GM18508 (cell line): ENCODE measurements around the gene PHACTR4.
"Not testable (repeated sequence)": the region's sequence is repeated elsewhere in the genome, so short reads cannot be mapped to it uniquely, and the experiment has no call there.

Experiments used
- ATAC-seq: cut with Tn5 transposase; IDR thresholded peaks from one replicate; pipeline ENCODE4 v1.9.1; 2021; ENCODE audit warnings: moderate number of reproducible peaks; ENCODE audit not compliant: insufficient read depth, unreplicated experiment

The PHACTR4 gene

DNA sequence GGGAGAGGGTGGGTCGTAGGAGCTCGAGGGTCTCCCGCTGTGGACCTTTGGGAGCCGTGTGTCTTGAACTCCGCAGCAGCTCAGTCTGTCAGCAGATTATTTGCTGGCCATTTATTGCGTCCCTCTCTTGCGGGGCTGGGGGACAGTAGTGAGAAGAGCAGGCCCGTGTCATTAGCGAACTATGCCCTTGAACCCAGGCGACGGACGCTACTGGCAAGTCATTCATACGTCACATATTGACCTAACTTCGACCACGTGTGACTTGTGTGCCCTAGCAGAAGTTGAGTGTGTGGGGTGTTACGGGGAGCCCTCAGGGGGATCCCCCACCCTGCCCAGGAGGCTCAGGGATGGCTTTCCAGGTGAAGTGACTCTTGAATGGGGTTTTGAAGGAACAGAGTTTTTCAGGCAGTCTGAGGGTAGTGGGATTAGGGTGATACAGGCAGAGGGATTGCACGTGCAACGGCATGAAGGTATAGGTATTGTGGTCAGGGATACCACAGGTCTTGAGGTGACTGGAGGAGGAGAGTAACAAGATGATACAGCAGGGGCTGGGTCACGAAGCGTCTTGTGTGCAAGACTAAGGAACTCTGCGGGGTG lies 149.3 kb downstream of the PHACTR4 start:
- ATAC-seq = no peak

DNA sequence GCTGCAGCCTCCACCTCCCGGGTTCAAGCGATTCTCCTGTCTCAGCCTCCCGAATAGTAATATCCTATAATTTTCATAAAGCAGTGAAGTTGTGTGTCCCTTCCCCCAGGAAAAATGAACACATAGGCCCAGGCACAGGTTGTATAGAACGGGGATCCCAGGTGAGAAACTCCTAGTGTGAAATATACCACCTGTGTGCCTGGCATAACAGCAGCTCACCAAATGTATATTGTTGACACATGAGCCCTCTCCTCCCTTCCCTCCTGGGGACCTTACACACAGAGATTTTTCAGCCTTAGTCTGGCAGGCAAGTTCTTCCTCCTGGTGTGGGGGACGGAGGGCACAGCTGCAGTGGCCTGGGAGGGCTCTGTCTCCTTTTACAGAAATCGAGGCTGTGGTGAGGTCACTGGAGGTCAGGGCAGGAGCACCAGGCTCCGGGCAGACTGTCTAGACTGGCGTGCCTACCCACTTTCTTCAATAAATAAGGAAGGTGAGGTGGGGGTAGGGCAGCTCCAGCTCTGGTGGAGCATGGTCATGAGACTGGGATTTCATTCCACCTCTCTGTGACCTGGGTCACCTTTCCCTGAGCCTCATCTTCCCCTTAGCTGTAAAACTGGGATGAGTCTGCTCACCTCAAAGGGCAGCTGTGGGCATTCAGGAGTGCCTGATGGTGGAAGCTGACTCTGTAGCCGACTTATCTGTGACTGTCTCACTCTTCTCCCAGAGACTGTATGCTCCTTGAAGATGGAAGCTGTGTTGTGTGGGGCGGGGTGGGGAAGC lies 150.6 kb downstream of the PHACTR4 start:
- no peak for ATAC-seq

DNA sequence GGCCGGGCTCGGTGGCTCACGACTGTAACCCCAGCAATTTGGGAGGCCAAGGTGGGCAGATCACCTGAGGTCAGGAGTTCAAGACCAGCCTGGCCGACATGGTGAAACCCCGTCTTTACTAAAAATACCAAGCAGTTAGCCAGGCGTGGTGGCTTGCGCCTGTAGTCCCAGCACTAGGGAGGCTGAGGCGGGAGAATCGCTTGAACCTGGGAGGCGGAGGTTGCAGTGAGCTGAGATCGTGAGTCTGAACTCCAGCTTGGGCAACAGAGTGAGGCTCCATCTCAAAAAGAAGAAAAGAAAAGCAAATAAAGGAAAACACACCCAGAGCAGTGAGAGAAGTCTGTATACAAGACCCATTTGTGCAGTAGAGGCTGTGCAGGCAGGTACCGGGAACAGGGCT lies 151.3 kb downstream of the PHACTR4 start:
- ATAC-seq = not testable (repeated sequence)

DNA sequence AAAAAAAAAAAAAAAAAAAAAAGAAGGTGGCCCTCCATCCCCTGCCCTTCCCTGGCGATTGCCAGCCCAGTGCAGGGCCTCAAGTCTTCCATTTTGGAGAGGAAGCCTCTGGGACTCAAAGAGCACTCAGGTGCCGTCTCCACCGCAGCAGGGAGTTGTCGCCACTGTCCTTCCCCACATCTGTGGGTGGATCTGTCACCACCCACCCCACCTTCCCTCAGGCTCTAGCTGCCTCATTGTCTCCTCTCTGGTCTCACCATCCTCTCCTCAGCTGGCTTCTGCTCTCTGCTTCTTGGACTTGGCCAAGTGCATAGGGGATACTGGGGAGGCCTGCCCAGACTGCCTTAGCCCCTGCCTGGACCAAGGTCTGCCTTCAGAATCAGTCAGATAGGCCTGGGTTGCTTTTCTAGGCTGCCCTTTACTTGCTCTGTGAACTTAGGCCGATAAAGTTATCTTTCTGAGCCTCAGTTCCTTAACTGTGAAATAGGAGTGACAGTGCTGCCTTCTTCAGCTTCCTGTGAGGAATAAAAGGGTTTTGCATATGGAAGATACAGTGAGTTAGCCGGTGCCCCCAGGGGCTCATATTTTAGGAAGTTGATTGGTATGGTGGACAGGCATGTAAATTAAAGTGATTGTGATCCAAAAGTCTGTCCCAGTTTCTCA lies 152.1 kb downstream of the PHACTR4 start:
- ATAC-seq = no peak

DNA sequence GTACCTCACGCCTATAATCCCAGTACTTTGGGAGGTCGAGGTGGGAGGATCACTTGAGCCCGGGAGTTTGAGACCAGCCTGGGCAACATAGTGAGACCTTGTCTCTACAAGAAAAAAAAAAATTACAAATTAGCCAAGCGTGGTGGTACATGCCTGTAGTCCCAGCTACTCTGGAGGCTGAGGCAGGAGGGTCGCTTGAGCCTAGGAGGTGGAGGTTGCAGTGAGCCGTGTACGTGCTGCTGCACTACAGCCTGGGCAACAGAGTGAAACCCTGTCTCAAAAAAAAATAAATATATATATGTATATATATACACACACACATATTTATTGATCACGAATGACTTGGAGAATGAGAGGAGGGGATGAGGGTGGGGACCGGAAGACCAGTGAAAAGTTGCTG lies 153.0 kb downstream of the PHACTR4 start:
- ATAC-seq = not testable (repeated sequence)

DNA sequence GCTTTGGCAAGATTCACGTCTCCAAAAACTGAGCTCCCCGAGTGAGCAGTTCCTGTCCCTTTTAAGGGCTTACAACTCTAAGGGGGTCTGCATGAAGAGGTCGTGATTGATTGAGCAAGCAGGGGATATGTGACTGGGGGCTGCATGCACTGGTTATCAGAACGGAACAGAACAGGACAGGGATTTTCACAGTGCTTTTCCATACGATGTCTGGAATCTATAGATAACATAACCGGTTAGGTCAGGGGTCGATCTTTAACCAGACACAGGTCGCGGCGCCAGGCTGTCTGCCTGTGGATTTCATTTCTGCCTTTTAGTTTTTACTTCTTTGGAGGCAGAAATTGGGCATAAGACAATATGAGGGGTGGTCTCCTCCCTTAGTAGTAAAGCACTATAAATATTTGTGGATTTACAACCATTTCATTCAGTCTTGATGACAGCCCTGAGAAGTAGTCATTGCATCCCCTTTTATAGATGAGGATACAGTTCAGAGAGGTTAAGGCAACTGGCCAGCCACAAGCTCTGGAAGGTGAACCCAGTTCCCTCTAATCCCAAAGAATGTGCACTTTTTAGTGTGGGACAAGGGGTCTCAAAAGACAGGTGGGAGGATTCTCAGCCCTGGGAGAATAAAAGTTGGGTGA lies 155.6 kb downstream of the PHACTR4 start:
- not testable (repeated sequence) for ATAC-seq

DNA sequence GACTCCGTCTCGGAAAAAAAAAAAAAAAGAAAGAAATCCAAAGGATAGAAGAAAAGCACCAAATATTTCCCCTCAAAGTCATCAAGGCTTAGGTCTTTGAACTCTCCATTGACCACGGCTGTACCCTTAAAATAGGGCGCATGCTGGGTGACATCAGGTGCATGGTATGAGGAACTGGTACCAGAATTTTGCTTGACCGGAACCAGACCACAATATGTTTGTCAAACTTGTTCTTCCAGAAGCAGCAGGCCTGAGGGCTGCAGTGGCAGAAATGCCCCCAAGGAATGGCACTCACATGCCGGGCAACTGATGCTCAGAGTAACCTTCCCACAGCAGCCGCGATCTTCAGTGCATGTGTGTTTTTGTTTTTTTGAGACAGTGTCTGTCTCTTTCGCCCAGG lies 157.3 kb downstream of the PHACTR4 start:
- ATAC-seq = no peak

DNA sequence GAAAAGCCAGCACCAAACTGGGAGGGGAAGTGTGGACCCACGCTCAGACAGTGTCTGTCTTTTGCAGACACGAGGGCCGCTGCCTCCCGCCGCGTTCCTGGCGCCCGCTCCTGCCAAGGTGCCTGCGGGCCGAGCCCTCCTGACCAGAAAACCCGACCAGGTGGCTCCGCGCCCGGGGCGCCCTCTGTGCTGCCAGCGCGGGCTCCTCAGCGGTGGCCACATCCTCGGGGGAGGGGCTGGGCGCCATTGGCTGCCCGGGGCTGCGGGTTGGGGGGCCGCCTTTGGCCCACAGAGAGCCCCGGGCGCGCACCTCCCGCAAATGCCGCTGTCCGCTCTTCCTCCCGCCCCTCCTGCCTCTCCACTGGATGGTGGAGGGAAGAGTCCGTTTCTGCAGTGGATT lies 160.9 kb downstream of the PHACTR4 start:
- no peak for ATAC-seq

DNA sequence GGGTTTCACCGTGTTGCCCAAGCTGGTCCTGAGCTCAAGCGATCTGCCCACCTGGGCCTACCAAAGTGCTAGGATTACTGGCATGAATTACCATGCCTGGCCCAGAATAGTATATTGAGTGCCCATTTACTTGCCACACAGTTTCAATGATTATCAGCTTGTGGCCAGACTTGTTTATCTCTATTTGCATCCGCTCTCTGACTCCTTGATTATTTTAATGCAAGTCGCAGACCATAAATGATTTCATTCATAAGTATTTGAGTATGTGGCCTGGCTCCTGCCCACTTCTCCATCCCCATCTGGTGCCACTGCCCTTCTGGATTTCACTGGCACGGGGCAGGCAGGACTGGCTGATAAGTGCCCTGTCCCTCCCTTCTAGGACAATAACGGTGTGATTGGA lies 165.1 kb downstream of the PHACTR4 start:
- ATAC-seq = no peak

DNA sequence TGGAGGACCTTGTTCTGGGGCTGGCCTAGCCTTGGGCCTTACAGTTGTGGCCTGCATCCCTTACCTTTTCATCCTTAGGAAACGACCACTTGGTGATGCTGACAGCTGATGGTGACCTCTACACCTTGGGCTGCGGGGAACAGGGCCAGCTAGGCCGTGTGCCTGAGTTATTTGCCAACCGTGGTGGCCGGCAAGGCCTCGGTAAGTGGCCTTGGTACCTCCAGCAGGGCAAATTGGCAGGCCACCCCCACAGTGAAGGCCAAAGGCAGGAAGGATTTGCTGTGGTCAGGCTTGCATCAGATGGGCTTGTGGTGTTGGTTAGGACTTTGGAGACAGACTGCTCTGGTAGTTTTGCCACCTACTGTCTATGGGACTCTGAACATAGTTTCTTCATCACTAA lies 165.6 kb downstream of the PHACTR4 start:
- ATAC-seq = no peak

DNA sequence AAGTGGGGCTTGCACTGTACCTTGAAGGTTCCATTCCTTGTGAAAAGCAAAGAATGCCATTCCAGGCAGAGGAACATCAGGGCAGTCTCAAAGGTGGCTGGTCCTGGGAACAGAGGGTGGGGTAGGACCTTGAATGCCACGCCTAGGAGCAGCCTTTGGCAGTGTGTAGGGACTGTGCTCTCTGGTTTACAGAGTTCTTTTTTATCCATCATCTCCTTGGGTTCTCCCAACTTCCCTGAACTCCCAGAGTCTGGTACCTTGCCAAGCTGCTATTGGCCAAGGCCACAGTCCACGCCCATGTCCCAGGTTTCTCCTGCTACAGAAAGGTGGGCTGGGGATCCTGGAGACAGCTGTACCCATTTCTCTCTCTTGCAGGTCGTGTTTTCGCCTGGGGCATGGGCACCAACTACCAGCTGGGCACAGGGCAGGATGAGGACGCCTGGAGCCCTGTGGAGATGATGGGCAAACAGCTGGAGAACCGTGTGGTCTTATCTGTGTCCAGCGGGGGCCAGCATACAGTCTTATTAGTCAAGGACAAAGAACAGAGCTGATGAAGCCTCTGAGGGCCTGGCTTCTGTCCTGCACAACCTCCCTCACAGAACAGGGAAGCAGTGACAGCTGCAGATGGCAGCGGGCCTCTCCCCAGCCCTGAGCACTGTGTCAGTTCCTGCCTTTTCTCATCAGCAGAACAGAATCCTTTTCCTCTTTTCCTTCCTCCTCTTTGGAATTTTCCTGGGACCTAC lies 168.1 kb downstream of the PHACTR4 start:
- no peak for ATAC-seq

DNA sequence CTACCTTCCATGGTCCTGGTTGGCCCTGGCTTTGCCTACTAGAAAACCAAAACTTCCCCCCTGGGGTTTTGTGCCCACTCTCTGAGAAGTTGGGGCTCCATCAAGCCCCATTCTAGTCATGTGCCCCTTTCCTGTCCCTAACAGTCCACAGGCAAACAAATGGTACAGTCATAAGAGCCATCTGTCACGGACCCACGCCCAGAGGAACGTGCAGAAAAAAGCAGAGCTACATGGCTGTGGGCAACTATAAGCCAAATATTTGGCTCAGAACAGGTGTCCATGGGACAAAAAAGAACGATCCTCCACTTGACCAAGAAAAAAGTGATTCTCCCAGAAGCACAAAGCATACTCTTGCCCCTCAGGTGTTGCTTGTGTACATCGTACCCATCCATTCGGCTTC lies 168.7 kb downstream of the PHACTR4 start:
- no peak for ATAC-seq

DNA sequence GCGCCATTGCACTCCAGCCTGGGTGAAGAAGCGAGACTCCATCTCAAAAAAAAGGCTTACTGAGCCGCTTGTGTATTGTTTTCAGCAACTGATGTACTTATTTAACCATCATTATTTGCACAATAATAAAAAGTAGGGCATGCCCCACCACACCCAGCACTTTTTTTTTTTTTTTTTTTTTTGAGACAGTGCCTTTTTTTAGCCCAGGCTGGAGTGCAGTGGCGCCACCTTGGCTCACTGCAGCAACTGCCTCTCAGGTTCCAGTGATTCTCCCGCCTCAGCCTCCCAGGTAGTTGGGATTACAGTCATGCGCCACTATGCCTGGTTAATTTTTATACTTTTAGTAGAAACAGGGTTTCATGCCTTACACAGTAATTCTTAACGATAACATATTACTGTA lies 171.1 kb downstream of the PHACTR4 start:
- ATAC-seq = no peak

DNA sequence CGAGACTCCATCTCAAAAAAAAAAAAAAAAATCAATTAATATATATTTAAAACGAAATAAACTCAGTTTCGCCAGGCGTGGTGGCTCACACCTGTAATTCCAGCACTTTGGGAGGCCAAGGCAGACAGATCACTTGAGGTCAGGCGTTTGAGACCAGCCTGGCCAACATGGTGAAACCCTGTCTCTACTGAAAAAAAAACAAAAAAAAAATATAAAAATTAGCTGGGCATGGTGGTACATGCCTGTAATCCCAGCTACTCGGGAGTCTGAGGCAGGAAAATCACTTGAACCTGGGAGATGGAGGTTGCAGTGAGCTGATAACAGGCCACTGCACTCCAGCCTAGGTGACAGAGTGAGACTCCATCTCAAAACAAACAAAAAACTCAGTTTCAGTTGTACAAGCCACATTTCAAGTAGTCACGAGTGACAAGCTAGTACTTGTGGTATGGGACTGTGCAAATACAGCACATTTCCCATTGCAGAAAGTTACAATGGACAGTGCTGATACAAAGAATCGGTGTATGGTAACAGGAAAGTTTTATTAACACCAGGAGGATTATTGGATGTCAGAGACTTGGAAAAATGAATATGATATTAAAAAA lies 172.0 kb downstream of the PHACTR4 start:
- ATAC-seq = not testable (repeated sequence)

DNA sequence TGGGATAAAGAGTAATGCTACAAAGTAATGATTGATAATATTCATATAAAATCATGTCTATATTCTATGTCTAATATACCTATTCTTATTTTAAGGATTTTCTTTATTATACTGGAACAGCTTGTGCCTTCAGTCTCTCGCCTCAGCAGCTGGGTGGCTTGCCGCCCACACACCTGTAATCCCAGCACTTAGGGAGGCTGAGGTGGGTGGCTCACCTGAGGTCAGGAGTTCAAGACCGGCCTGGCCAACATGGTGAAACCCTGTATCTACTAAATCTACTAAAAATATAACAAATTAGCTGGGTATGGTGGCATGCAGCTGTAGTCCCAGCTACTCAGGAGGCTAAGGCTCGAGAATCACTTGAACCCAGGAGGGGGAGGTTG lies 175.7 kb downstream of the PHACTR4 start:
- ATAC-seq = no peak

DNA sequence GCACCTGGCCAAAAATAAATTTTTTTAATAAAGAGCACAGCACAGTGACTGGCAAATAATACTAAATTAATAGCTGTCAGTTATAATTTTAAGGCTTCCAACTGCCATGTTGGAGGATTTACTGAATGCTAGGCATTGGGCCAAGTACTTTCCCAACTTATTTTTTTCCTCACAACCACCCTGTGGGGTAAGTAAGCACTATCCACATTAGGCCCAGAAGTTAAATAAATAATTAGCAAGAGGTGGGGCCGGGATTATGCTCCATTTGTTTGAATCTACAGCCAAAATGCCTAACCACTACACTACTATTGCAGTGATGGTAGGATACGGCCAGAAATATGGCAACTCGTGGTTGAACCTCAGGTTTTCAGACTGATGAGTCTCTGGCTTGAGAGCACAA lies 178.8 kb downstream of the PHACTR4 start:
- no peak for ATAC-seq
